C4-2B (cell line): ENCODE data around the gene MRPL1.

ENCODE experiments used
- CTCF ChIP-seq: fragments of 450-650 bp; conservative IDR thresholded peaks from 2 replicates; pipeline ENCODE4 v1.5.1; 2017; ENCODE audit warnings: mild to moderate bottlenecking
- ZFX ChIP-seq: fragments of 450-650 bp; IDR thresholded peaks from 2 replicates; pipeline ENCODE4 v1.6.1; 2017

GRCh38 chr4:77872723-77873445 lies 10.3 kb downstream of the MRPL1 start:
- TF ChIP-seq CTCF (no peak), ZFX (no peak)
